Measurements from ENCODE around the gene ADCY4. TPM values are rescaled to one million over a fixed set of nuclear protein-coding genes. Genes with fewer than 3 reads are reported as not detected.

Gene ADCY4
- polyA plus RNA-seq, 3 donors, result 0.69 to 11.9 (median 0.70) TPM

GRCh38 chr14:24329736-24330135 lies 5.1 kb downstream of the ADCY4 start:
- Histone ChIP-seq H3K79me2 (ENCODE audit: insufficient read depth, low read length) (no peaks in the 10 kb centered on the region), H3K36me3 (replicated peaks in 1 of 2; ENCODE audit: control insufficient read depth in 1 of 2, insufficient read depth in 2 of 2, low read length in 2 of 2) (no peaks in the 10 kb centered on the region), H3K27ac (ENCODE audit: low read depth in 1 of 2, low read length in 2 of 2) (peak overlapping the region; percentile 59 to 67), H4K20me1 (ENCODE audit: insufficient read depth, low read length) (peaks cover 10% of the 10 kb centered on the region), H2AFZ (ENCODE audit: insufficient read depth, low read depth, low read length, poor library complexity, severe bottlenecking) (no peak overlapping the region), H3K4me1 (ENCODE audit: control insufficient read depth in 1 of 2, insufficient read depth in 2 of 2, low read length in 2 of 2) (peaks cover 84 to 87% of the 10 kb centered on the region in 2 donors), H3K27me3 (ENCODE audit: control insufficient read depth in 2 of 2, insufficient read depth in 2 of 2, low read length in 2 of 2) (peaks cover 5 to 17% of the 10 kb centered on the region in 2 donors), H3K9ac (ENCODE audit: insufficient read depth, low read length, poor library complexity, severe bottlenecking) (no peak overlapping the region), H3K4me3 (replicated peaks in 1 of 3; ENCODE audit: low read depth in 2 of 3, low read length in 3 of 3) (no peak overlapping the region), H3K9me3 (replicated peaks in 1 of 2; ENCODE audit: control insufficient read depth in 1 of 2, insufficient read depth in 1 of 2, low read length in 2 of 2) (peaks cover 0 to 2% of the 10 kb centered on the region in 2 donors), H3K4me2 (replicated peaks; ENCODE audit: extremely low read depth, low read length, poor library complexity, severe bottlenecking) (peak overlapping the region; percentile 18)
- Mint-ChIP-seq H3K27me3 (ENCODE audit: low read depth in 3 of 3) (peaks cover 15 to 34% (median 26%) of the 10 kb centered on the region in 3 donors), H3K9me3 (peaks cover 0 to 4% (median 2%) of the 10 kb centered on the region in 7 donors), H3K36me3 (peaks cover 6 to 13% of the 10 kb centered on the region in 2 donors), H3K4me1 (peaks cover 85% of the 10 kb centered on the region), H3K27ac (peak overlapping the region; percentile 79 to 91 (median 85)), H3K4me3 (peak overlapping the region in 1 of 2 donors; percentile 37)
- intact Hi-C loops (cut with micrococcal nuclease), result loop anchor here in 1 of 2 donors (2.0 kb wide), 1 partner anchor 109 kb away; no protein-coding TSS in a partner anchor
- peak; percentile 87 to 90 (median 90) for DNase-seq
- WGBS (ENCODE audit: insufficient coverage), result 19% methylated on average over 9 of the region's 9 CpGs
- no peak for TF ChIP-seq CTCF (IDR thresholded peaks at IDR 0.05)

GRCh38 chr14:24329073-24329663 lies 5.7 kb downstream of the ADCY4 start:
- Histone ChIP-seq H3K9ac (ENCODE audit: insufficient read depth, low read length, poor library complexity, severe bottlenecking) (no peak overlapping the region), H3K4me1 (ENCODE audit: control insufficient read depth in 1 of 2, insufficient read depth in 2 of 2, low read length in 2 of 2) (peaks cover 78 to 81% of the 10 kb centered on the region in 2 donors), H4K20me1 (ENCODE audit: insufficient read depth, low read length) (peaks cover 4% of the 10 kb centered on the region), H3K9me3 (replicated peaks in 1 of 2; ENCODE audit: control insufficient read depth in 1 of 2, insufficient read depth in 1 of 2, low read length in 2 of 2) (no peaks in the 10 kb centered on the region), H2AFZ (ENCODE audit: insufficient read depth, low read depth, low read length, poor library complexity, severe bottlenecking) (no peak overlapping the region), H3K4me2 (replicated peaks; ENCODE audit: extremely low read depth, low read length, poor library complexity, severe bottlenecking) (no peak overlapping the region), H3K79me2 (ENCODE audit: insufficient read depth, low read length) (no peaks in the 10 kb centered on the region), H3K27ac (ENCODE audit: low read depth in 1 of 2, low read length in 2 of 2) (peak overlapping the region; percentile 59 to 67), H3K27me3 (ENCODE audit: control insufficient read depth in 2 of 2, insufficient read depth in 2 of 2, low read length in 2 of 2) (peaks cover 3 to 12% of the 10 kb centered on the region in 2 donors), H3K4me3 (replicated peaks in 1 of 3; ENCODE audit: low read depth in 2 of 3, low read length in 3 of 3) (no peak overlapping the region), H3K36me3 (replicated peaks in 1 of 2; ENCODE audit: control insufficient read depth in 1 of 2, insufficient read depth in 2 of 2, low read length in 2 of 2) (no peaks in the 10 kb centered on the region)
- 95% methylated on average over 11 of the region's 12 CpGs for WGBS (ENCODE audit: insufficient coverage)
- peaks cover 0 to 3% (median 0%) of the 10 kb centered on the region in 7 donors for H3K9me3 Mint-ChIP-seq
- H3K36me3 Mint-ChIP-seq, result peaks cover 6 to 12% of the 10 kb centered on the region in 2 donors
- H3K4me1 Mint-ChIP-seq, result peaks cover 81% of the 10 kb centered on the region
- DNase-seq, result no peak
- peaks cover 11 to 29% (median 20%) of the 10 kb centered on the region in 3 donors for H3K27me3 Mint-ChIP-seq (ENCODE audit: low read depth in 3 of 3)
- peak overlapping the region; percentile 79 to 91 (median 85) for H3K27ac Mint-ChIP-seq
- TF ChIP-seq CTCF (IDR thresholded peaks at IDR 0.05), result no peak
- intact Hi-C loops (cut with micrococcal nuclease), result no loop called here
- peak overlapping the region; percentile 5 to 30 for H3K4me3 Mint-ChIP-seq

Measured in CD14-positive monocyte (primary cell).